Renal cortex interstitium (tissue), 11 donors: ENCODE data around the gene PPIA. TPM values are rescaled to one million over a fixed set of nuclear protein-coding genes. Genes with fewer than 3 reads are reported as not detected.
A peak's percentile ranks its signal among the peaks of the same experiment; 100 is the strongest.

Source experiments
- DNase-seq, 11 donors: peaks; one replicate each; pipeline ENCODE4 v3.0.0-alpha.2; 2013; ENCODE audit warnings: low read depth in 9 of 11, low spot score in 4 of 11; ENCODE audit errors: extremely low read depth in 1 of 11
- polyA plus RNA-seq, 3 donors: library from polyadenylated mRNA; unstranded; fragments of 120-200 nt; gene quantifications; one replicate each; pipeline ENCODE4 v1.2.1, GENCODE V29; 2013; ENCODE audit not compliant: insufficient read length in 3 of 3

PPIA gene
- polyA plus RNA-seq, 3 donors = 1,113 to 1,381 (median 1,260) TPM

GRCh38 chr7:44756904-44757303 is 39.6 kb upstream of the PPIA start:
- DNase-seq = no peak

DNA sequence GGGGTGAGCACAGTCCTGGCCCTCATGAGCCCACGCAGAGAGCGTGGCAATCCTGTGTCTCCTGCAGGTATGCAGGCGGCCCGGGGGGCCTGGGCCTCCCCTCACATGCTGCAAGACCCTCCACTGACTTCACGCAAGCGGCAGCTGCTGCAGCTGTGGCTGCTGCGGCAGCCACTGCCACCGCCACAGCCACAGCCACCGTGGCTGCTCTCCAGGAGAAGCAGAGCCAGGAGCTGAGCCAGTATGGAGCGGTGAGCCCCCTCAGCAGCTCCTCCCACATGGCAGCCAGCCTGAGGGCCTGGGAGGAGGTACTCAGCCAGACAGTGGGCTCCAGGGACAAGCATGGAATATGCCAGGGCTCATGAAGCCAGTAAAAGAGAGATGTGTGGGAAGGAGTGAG is 39.2 kb upstream of the PPIA start:
- no peak for DNase-seq

DNA sequence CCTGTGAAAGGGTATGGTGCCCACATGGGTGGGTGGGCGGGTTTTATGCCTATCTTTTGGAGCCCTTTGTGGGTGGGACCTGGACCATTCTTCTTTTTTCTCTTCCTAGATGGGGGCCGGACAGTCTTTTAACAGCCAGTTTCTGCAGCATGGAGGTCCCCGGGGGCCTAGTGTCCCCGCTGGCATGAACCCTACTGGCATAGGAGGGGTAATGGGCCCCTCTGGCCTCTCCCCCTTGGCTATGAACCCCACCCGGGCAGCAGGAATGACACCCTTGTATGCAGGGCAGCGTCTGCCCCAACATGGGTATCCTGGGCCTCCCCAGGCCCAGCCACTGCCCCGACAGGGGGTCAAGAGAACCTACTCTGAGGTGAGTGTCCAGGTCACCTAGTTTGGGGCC is 38.7 kb upstream of the PPIA start:
- no peak for DNase-seq

GRCh38 chr7:44759246-44759645 is 37.2 kb upstream of the PPIA start:
- no peak for DNase-seq

GRCh38 chr7:44760034-44760580 is 36.4 kb upstream of the PPIA start:
- no peak for DNase-seq

- no peak for DNase-seq
Measured at GRCh38 chr7:44761207-44762161, 35.0 kb upstream of the PPIA start.

- DNase-seq = no peak
Measured at GRCh38 chr7:44762300-44762699, 34.2 kb upstream of the PPIA start.

DNA sequence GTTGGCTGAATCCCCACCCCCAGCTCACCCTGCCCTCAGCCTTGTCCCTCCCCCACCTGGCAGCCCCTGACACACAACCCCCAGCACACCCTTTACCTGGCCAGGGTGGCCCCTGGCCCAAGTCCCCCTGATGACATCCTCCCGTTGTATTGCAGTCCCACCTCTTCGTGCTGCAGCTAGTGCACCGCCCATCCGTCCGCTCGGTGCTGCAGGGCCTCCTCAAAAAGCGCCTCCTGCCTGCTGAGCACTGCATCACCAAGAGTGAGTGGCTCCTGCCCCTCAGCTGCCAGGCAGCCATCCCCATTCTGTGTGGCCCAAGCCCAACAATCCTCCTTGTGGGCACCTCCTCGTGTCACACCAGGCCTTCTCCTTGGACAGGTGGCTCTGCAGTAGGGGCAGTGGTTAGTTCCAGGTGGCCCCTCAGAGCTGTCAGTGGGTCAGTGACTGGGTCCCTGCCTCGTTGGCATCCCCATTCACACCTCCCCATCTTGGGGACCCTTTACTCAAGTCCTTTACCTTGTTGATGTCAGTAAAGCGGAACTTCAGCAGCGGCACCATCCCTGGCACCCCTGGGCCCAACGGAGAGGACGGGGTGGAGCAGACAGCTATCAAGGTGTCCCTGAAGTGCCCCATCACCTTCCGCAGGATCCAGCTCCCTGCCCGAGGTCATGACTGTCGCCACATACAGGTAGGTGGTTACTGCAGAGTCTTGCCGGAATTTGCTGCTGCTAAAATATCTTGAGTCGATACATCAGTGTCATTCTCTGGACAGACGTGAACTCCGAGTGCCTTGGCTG is 33.6 kb upstream of the PPIA start:
- no peak for DNase-seq

DNA sequence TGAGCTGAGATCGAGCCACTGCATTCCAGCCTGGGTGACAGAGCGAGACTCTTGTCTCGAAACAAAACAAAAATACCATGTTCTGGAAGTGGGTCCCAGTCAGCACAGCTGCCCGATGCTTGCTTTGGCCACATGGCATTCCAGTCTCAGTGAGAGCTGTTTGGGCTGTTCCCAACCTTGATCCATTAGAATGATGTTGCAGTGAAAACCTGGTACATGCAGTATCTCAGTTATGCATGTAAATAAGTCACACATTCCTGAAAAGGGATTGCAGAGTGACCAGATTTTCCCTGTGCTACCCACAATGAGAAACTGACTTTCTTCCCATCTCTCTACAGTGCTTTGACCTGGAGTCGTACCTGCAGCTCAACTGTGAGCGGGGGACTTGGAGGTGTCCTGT is 32.4 kb upstream of the PPIA start:
- DNase-seq = no peak

GRCh38 chr7:44764665-44765578 is 31.6 kb upstream of the PPIA start:
- no peak for DNase-seq

DNA sequence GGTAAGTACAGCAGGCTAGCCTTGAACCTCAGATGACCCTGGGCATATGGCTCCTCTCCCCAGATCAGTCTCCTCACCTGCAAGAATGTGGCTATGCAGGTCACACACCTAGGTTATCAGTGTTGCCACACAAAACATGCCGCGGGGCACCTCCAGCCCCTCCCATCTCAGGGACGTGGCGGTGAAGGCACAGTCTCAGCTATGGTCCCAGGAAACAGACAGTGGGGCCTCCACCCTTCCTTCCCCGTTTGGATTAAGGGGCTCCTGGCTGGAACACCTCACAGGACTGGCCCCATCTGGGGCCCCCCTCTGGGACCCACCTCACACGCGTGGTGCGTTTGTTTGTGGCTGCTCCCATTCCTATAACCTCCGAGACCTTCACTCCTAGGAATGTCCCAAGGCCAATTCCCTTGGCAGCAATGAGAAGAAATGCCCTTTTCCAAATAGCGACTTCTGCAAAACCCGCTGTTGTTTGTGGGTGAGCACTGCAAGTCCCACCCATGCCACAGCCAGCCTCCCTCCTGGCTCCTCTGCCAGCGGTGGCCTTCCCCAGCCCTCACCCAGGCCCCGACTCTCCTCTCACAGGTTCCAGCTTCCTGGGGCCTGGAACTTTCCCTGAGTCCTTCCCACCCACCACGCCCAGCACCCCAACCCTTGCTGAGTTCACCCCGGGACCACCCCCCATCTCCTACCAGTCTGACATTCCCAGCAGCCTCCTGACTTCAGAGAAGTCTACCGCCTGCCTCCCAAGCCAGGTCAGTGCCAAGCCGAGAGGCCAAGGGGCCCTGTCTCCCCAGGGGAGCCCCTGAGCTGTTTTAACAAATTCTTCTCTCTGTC is 30.7 kb upstream of the PPIA start:
- no peak for DNase-seq

DNA sequence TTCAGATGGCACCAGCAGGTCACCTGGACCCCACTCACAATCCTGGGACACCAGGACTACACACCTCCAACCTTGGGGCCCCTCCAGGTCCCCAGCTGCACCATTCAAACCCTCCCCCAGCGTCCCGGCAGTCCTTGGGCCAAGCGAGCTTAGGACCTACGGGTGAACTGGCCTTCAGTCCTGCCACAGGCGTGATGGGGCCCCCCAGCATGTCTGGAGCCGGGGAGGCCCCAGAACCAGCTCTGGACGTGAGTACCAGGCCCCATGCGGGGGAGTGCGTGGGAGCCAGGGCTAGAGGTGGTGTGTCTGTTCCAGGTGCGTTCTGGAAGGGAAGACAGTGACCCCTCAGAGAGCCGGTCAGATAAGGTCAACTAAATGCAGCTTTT is 30.1 kb upstream of the PPIA start:
- DNase-seq = no peak

- DNase-seq = no peak
Measured at GRCh38 chr7:44767134-44767911, 29.2 kb upstream of the PPIA start.

DNA sequence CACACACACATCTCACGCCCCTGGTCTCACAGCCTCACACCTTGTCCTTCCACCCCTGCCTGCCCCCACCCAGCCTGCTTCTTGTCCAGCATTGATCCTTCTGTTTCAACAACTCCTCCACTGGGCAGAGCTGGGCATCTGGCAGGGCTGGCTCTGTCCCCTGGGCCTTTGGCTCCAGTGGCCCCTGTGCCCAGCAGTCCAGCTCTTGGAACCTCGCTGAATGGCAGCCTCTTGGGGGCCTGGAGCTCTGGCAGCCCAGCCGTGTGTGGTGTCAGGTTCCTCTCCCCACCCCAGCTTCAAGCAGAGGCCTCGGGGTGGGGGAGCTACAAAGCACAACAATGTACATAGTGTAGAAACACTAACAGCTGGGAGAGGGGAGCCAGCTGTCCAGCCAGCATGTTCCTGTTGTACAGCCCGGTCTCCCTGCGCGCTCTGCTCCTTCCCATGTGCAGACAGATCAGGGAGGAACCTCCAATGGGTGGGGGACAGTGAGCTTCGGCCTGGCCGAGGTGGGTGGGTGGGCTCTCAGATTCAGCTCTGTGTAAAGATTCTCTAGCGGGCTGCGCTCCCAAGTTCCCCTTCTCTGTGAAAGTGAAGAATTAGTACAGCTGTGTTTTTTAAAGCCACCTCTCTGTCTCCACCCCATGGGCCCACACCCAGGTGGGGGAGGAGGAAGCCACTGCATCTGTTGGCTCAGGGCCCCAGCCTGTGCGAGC is 28.4 kb upstream of the PPIA start:
- peak in 10 of 11 donors; percentile 53 to 80 (median 74) for DNase-seq

DNA sequence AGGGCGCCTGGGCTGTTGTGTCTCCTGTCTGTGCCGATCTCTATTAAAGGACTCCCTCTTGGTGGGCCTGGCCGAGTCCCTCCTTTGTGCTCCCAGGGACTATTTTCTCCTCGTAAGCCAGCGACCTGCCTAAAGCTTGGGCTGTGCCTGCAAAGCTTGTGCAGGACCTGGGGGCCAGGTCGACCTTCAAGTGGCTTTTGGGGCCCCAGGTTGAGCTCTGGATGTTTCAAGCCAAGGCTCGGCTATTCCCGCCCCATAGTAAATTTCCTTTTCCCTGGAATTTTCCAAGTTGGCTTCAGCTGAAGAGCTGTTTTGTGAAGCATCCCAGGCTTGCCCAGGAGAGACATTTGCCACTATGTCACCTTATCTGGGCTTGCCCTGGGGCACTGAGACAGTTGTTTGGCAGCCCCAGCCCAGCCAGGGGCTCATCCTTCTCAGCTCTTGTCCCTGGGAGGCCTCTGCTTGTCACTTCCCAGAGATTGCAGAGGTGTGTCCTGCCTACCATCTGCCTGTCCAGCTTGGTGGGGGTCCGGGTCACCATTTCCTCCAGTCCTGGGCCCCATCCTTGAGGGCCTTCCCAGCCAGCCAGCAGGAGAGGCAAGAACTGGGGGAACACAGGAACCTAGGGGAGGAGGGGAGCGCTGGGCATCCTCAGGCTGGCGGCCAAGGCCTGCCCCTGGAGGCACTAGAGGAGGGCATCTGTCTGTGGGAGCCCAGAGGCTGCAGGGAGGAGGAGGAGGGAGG is 27.7 kb upstream of the PPIA start:
- no peak for DNase-seq

DNA sequence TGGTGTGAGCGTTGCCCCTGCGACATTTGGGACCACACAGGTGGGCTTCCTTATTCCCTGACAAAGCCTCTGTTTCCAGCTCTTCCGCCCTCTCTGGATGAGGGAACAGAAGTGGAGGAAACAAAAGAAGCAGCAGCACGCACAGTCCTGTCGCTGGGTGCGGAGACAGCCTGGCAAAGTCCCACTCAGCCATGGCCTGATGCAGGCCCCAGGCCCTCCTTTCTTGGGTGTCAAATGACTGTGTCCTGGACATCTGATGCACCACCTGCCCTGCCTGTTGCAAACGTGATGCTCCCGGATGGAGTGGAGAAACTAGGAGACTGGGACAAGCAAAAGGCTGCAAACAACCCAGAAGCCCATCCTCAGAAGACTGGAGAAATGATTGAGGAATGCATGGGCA is 27.1 kb upstream of the PPIA start:
- DNase-seq = no peak
